B cell (primary cell): Measurements from ENCODE around the gene MYCBPAP. TPM values are rescaled to one million over a fixed set of nuclear protein-coding genes. Genes with fewer than 3 reads are reported as not detected.

Experiments
- ATAC-seq: fragments of 200-7000 bp; cut with Tn5 transposase; one replicate; pipeline ENCODE4 v1.10.0; 2021; ENCODE audit warnings: low read depth, mild to moderate bottlenecking, moderate number of reproducible peaks, moderate library complexity
- CTCF ChIA-PET: fragments of 350-600 bp; sonication (Branson Sonifier 250); formaldehyde crosslinking; loops from one replicate; lab custom pipeline; 2021; ENCODE audit warnings: antibody characterized with exemption, inconsistent platforms; lab: Charles Lee
- POLR2A ChIA-PET: fragments of 350-600 bp; sonication (Branson Sonifier 250); formaldehyde crosslinking; loops from one replicate; lab custom pipeline; 2021; ENCODE audit warnings: antibody characterized with exemption; lab: Charles Lee
- DNase-seq: peaks from one replicate; pipeline ENCODE4 v3.0.0; 2013
- H2AFZ ChIP-seq: 2 replicates; pipeline ENCODE4 v1.6.1; 2012; ENCODE audit warnings: mild to moderate bottlenecking, low read depth, low read length; ENCODE audit not compliant: insufficient read depth, poor library complexity, severe bottlenecking
- H3K27ac ChIP-seq, 2 donors: 1 replicate in 1 of 2; 2 replicates in 1 of 2; pipeline ENCODE4 v1.5.1; 2012 to 2013; ENCODE audit warnings: low read length in 2 of 2, mild to moderate bottlenecking in 2 of 2, moderate library complexity in 1 of 2
- H3K27me3 ChIP-seq, 4 experiments: fragments of 200-600 bp in 1 of 4; sonication (generic) in 1 of 4; replicated peaks in 1 of 4; 1 replicate in 2 of 4; 2 replicates in 2 of 4; pipeline versions ENCODE4 v1.6.1 to v1.7.0; 2013 to 2016; ENCODE audit warnings: low read length in 3 of 4, mild to moderate bottlenecking in 2 of 4, mixed read lengths in 1 of 4, moderate library complexity in 1 of 4; ENCODE audit not compliant: insufficient read depth in 4 of 4, control insufficient read depth in 3 of 4; ENCODE audit errors: control extremely low read depth in 1 of 4
- H3K36me3 ChIP-seq, 2 experiments: replicated peaks in 1 of 2; 1 replicate in 1 of 2; 2 replicates in 1 of 2; pipeline versions ENCODE4 v1.6.1 to v1.7.1; 2013; ENCODE audit warnings: low read length in 1 of 2; ENCODE audit not compliant: insufficient read depth in 2 of 2, control insufficient read depth in 1 of 2; ENCODE audit errors: control extremely low read depth in 1 of 2, extremely low read depth in 1 of 2
- H3K4me1 ChIP-seq, 2 donors: fragments of 200-600 bp in 1 of 2; sonication (generic) in 1 of 2; 1 replicate in 1 of 2; 2 replicates in 1 of 2; pipeline versions ENCODE4 v1.5.1 to v1.6.1; 2013 to 2017; ENCODE audit warnings: low read length in 2 of 2; ENCODE audit not compliant: control insufficient read depth in 2 of 2, insufficient read depth in 2 of 2
- H3K4me2 ChIP-seq: replicated peaks from 2 replicates; pipeline ENCODE3; 2012; ENCODE audit warnings: mild to moderate bottlenecking, low read depth, low read length; ENCODE audit not compliant: poor library complexity, severe bottlenecking
- H3K4me3 ChIP-seq, 5 experiments: fragments of 200-600 bp in 1 of 5; sonication (generic) in 1 of 5; 1 replicate in 3 of 5; 2 replicates in 2 of 5; pipeline versions ENCODE4 v1.5.1 to v1.7.0; 2011 to 2016; ENCODE audit warnings: low read length in 4 of 5, mild to moderate bottlenecking in 4 of 5, low read depth in 2 of 5, control low read depth in 1 of 5, moderate library complexity in 1 of 5; ENCODE audit not compliant: insufficient read depth in 1 of 5; ENCODE audit errors: control extremely low read depth in 1 of 5, extremely low read depth in 1 of 5
- H3K79me2 ChIP-seq: fragments of 200-600 bp; sonication (generic); one replicate; pipeline ENCODE4 v1.6.0; 2016; ENCODE audit warnings: low read length; ENCODE audit not compliant: control insufficient read depth, insufficient read depth
- H3K9ac ChIP-seq: fragments of 200-600 bp; sonication (generic); 2 replicates; pipeline ENCODE4 v1.6.1; 2017; ENCODE audit warnings: mild to moderate bottlenecking, low read length, moderate library complexity
- H3K9me3 ChIP-seq, 3 donors: one replicate each; pipeline versions ENCODE4 v1.6.1 to v1.7.1; 2013; ENCODE audit warnings: low read length in 2 of 3; ENCODE audit not compliant: control insufficient read depth in 2 of 3, insufficient read depth in 1 of 3; ENCODE audit errors: control extremely low read depth in 1 of 3
- H4K20me1 ChIP-seq: 2 replicates; pipeline ENCODE4 v1.6.0; 2012; ENCODE audit warnings: mild to moderate bottlenecking, low read length; ENCODE audit not compliant: insufficient read depth, control insufficient read depth, poor library complexity, severe bottlenecking
- H3K27ac Mint-ChIP-seq: one replicate; pipeline ENCODE4 v1.8.0; 2021; ENCODE audit warnings: mixed read lengths
- H3K27me3 Mint-ChIP-seq: one replicate; pipeline ENCODE4 v1.8.0; 2021; ENCODE audit warnings: mixed read lengths
- H3K4me1 Mint-ChIP-seq: one replicate; pipeline ENCODE4 v1.8.0; 2021; ENCODE audit warnings: mixed read lengths
- H3K4me3 Mint-ChIP-seq: one replicate; pipeline ENCODE4 v1.8.0; 2021; ENCODE audit warnings: mixed read lengths
- H3K9me3 Mint-ChIP-seq: one replicate; pipeline ENCODE4 v1.8.0; 2022; ENCODE audit warnings: mixed read lengths; ENCODE audit not compliant: insufficient read depth
- EZH2 ChIP-seq: IDR thresholded peaks from 2 replicates; pipeline ENCODE4 v1.6.1; 2012; ENCODE audit warnings: borderline replicate concordance, low read depth, mild to moderate bottlenecking, moderate library complexity, low read length; ENCODE audit not compliant: insufficient read depth, poor library complexity, severe bottlenecking
- WGBS: methylation state at CpG from one replicate; pipeline ENCODE4 v1.1.5; 2013; ENCODE audit warnings: missing lambda C conversion rate; ENCODE audit not compliant: insufficient coverage; 5-methylcytosine and 5-hydroxymethylcytosine counted together
- intact Hi-C: fragments of 100-400 bp; cut with micrococcal nuclease; formaldehyde crosslinking; loops from one replicate; pipeline ENCODE4 v1.10.0; 2022
- polyA plus RNA-seq: library from polyadenylated mRNA; depleted of rRNA; stranded (reverse); fragments of >200 nt; gene quantifications from 2 replicates; pipeline ENCODE4 v1.2.3, GENCODE V29; 2012
- total RNA-seq, 2 donors: library from RNA; stranded (reverse); fragments of 120-200 nt in 1 of 2; gene quantifications; 1 replicate in 1 of 2; 2 replicates in 1 of 2; pipeline versions ENCODE4 v1.2.3 to v1.2.4, GENCODE V29; 2013 to 2022
- TF ChIP-seq, protein P1 (sequence below): fragments of 200-600 bp; IDR thresholded peaks from one replicate; pipeline ENCODE4 v1.8.0; 2022; ENCODE audit warnings: antibody characterized with exemption, mild to moderate bottlenecking

The MYCBPAP gene
- total and polyA plus RNA-seq, 2 donors (not counting 1 experiment from before 2014, with no cell fraction given): 1.9 to 5.1 TPM

DNA sequence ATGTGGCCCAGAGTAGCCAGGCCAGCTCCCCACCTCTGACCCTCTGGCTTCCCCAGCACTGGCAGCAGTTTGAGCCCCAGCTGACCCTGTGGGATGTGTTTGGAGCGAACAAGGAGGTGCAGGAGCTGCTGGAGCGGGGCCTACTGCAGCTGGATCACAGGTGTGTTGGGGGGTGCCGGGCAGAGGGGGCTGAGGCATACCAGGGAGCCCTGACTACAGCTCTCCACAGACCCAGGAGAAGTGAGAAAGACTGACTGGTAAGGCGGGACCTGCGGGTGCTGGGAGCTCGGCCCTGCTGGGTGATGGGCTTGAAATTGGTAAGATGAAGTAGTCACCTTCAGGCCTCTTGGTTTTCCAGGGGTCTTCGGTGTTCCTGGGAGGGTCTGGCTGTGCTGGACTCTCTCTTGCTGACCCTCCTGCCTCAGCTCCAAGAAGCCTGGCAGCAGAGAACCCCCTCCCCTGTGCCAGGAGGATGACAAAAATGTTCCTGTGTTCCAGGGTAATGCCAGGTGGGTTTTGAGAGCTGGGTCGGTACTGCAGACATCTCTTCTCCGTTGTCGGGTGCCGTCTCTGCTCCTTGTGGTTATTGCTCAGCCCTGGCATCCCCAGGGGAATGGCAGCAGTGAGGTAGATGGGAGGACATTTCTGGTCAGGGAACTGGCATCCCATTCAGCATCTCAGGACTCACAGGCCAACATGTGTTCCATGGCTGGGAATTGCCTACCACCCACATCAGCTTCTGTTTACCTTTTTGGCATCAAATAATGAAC, 23.7 kb upstream of the MYCBPAP start:
- Histone ChIP-seq H2AFZ (no peak overlapping the region), H4K20me1 (peaks cover 8% of the 10 kb centered on the region), H3K36me3 (peaks cover 6 to 43% of the 10 kb centered on the region in 2 experiments), H3K4me1 (peaks cover 6 to 7% of the 10 kb centered on the region in 2 donors), H3K27ac (no peak overlapping the region), H3K4me2 (no peak overlapping the region), H3K27me3 (no peaks in the 10 kb centered on the region), H3K79me2 (no peaks in the 10 kb centered on the region), H3K9me3 (no peaks in the 10 kb centered on the region), H3K4me3 (no peak overlapping the region), H3K9ac (no peak overlapping the region)
- peaks cover 13% of the 10 kb centered on the region for H3K4me1 Mint-ChIP-seq
- ATAC-seq: no peak
- no peak overlapping the region for H3K27ac Mint-ChIP-seq
- no peak for TF ChIP-seq EZH2
- TF ChIP-seq, protein P1, sequence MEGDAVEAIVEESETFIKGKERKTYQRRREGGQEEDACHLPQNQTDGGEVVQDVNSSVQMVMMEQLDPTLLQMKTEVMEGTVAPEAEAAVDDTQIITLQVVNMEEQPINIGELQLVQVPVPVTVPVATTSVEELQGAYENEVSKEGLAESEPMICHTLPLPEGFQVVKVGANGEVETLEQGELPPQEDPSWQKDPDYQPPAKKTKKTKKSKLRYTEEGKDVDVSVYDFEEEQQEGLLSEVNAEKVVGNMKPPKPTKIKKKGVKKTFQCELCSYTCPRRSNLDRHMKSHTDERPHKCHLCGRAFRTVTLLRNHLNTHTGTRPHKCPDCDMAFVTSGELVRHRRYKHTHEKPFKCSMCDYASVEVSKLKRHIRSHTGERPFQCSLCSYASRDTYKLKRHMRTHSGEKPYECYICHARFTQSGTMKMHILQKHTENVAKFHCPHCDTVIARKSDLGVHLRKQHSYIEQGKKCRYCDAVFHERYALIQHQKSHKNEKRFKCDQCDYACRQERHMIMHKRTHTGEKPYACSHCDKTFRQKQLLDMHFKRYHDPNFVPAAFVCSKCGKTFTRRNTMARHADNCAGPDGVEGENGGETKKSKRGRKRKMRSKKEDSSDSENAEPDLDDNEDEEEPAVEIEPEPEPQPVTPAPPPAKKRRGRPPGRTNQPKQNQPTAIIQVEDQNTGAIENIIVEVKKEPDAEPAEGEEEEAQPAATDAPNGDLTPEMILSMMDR: no peak
- DNase-seq: no peak
- intact Hi-C loops: loop anchor here (5.0 kb wide), 1 partner anchor 213 kb away; no protein-coding TSS in a partner anchor
- 98% methylated on average over 9 of the region's 11 CpGs for WGBS
- no peaks in the 10 kb centered on the region for H3K27me3 Mint-ChIP-seq
- no peaks in the 10 kb centered on the region for H3K9me3 Mint-ChIP-seq
- POLR2A ChIA-PET: no interaction called here
- CTCF ChIA-PET: interaction anchor here (0.6 to 4.1 kb wide), 9 partner anchors 17 to 212 kb away, joined by 3 to 19 read pairs (median 3); partner anchors contain the start of gene LRRC59
- no peak overlapping the region for H3K4me3 Mint-ChIP-seq
